MM.1S (cell line): ENCODE data around the gene KCNMB2.
A peak's percentile ranks its signal among the peaks of the same experiment; 100 is the strongest.

Experiments
- DNase-seq: peaks from one replicate; pipeline ENCODE4 v3.0.0-alpha.2; 2015
- H2AFZ ChIP-seq: fragments of 300-600 bp; sonication (generic); 2 replicates; pipeline ENCODE4 v1.6.0; 2016; ENCODE audit warnings: antibody characterized with exemption, low read length
- H3F3A ChIP-seq: fragments of 300-600 bp; sonication (generic); 2 replicates; pipeline ENCODE4 v1.6.1; 2016; ENCODE audit warnings: mild to moderate bottlenecking, antibody characterized with exemption, low read length, moderate library complexity, mixed read lengths; ENCODE audit not compliant: insufficient read depth
- H3K27ac ChIP-seq: fragments of 300-600 bp; sonication (generic); 2 replicates; pipeline ENCODE4 v1.5.1; 2016; ENCODE audit warnings: mild to moderate bottlenecking, low read length
- H3K27me3 ChIP-seq: fragments of 300-600 bp; sonication (generic); replicated peaks from 2 replicates; pipeline ENCODE4 v1.6.0; 2016; ENCODE audit warnings: low read length; ENCODE audit not compliant: insufficient read depth
- H3K36me3 ChIP-seq: fragments of 300-600 bp; sonication (generic); replicated peaks from 2 replicates; pipeline ENCODE4 v1.6.1; 2016; ENCODE audit warnings: mild to moderate bottlenecking, low read length, mixed read lengths; ENCODE audit not compliant: insufficient read depth
- H3K4me1 ChIP-seq: fragments of 300-600 bp; sonication (generic); 2 replicates; pipeline ENCODE4 v1.6.1; 2016; ENCODE audit warnings: low read length, mixed read lengths
- H3K4me2 ChIP-seq: fragments of 300-600 bp; sonication (generic); 2 replicates; pipeline ENCODE4 v1.6.0; 2016; ENCODE audit warnings: low read depth, low read length
- H3K4me3 ChIP-seq: fragments of 300-600 bp; sonication (generic); 2 replicates; pipeline ENCODE4 v1.5.1; 2016; ENCODE audit warnings: low read length, mixed read lengths
- H3K79me2 ChIP-seq: fragments of 300-600 bp; sonication (generic); 2 replicates; pipeline ENCODE4 v1.6.1; 2016; ENCODE audit warnings: mixed run types, low read length, mixed read lengths
- H3K9ac ChIP-seq: fragments of 300-600 bp; sonication (generic); 2 replicates; pipeline ENCODE4 v1.6.1; 2016; ENCODE audit warnings: low read length, mixed read lengths
- H3K9me2 ChIP-seq: fragments of 300-600 bp; sonication (generic); replicated peaks from 2 replicates; pipeline ENCODE4 v1.6.1; 2016; ENCODE audit warnings: mild to moderate bottlenecking, low read length, mixed read lengths; ENCODE audit not compliant: insufficient read depth
- H3K9me3 ChIP-seq: fragments of 300-600 bp; sonication (generic); replicated peaks from 2 replicates; pipeline ENCODE4 v1.6.1; 2016; ENCODE audit warnings: mild to moderate bottlenecking, low read length, mixed read lengths; ENCODE audit not compliant: insufficient read depth
- H4K20me1 ChIP-seq: fragments of 300-600 bp; sonication (generic); 2 replicates; pipeline ENCODE4 v1.6.1; 2016; ENCODE audit warnings: mild to moderate bottlenecking, low read length, moderate library complexity, mixed read lengths; ENCODE audit not compliant: insufficient read depth
- CTCF ChIP-seq: fragments of 300-600 bp; sonication (generic); IDR thresholded peaks from 2 replicates; pipeline ENCODE4 v1.5.1; 2016; ENCODE audit warnings: antibody characterized with exemption, low read length, mixed read lengths
- EZH2 ChIP-seq: fragments of 300-600 bp; sonication (generic); optimal IDR thresholded peaks from 2 replicates; pipeline ENCODE3; 2017; ENCODE audit warnings: low read depth, mild to moderate bottlenecking, antibody characterized with exemption, low read length, mixed read lengths
- EZH2phosphoT487 ChIP-seq: fragments of 300-600 bp; sonication (generic); IDR thresholded peaks from 2 replicates; pipeline ENCODE4 v1.6.1; 2018; ENCODE audit warnings: antibody characterized with exemption, low read length

Gene KCNMB2

GRCh38 chr3:178684881-178685590, 148.8 kb downstream of the KCNMB2 start:
- no peaks in the 10 kb centered on the region for H3F3A ChIP-seq
- H3K9me2 ChIP-seq: no peaks in the 10 kb centered on the region
- TF ChIP-seq EZH2: no peak
- TF ChIP-seq CTCF: no peak
- TF ChIP-seq EZH2phosphoT487: no peak
- DNase-seq: peak; percentile 68
- H3K9me3 ChIP-seq: no peaks in the 10 kb centered on the region
- no peaks in the 10 kb centered on the region for H3K4me1 ChIP-seq
- no peak overlapping the region for H3K27ac ChIP-seq
- H3K79me2 ChIP-seq: no peaks in the 10 kb centered on the region
- no peak overlapping the region for H3K4me2 ChIP-seq
- no peak overlapping the region for H3K4me3 ChIP-seq
- H3K9ac ChIP-seq: no peak overlapping the region
- no peaks in the 10 kb centered on the region for H3K27me3 ChIP-seq
- no peak overlapping the region for H2AFZ ChIP-seq
- no peaks in the 10 kb centered on the region for H3K36me3 ChIP-seq
- no peaks in the 10 kb centered on the region for H4K20me1 ChIP-seq

- TF ChIP-seq EZH2 (no peak), CTCF (no peak), EZH2phosphoT487 (no peak)
- Histone ChIP-seq H3K4me1 (no peaks in the 10 kb centered on the region), H3K27me3 (no peaks in the 10 kb centered on the region), H3K79me2 (no peaks in the 10 kb centered on the region), H3K27ac (no peak overlapping the region), H3K9ac (no peak overlapping the region), H3K4me3 (no peak overlapping the region), H3K9me3 (no peaks in the 10 kb centered on the region), H2AFZ (no peak overlapping the region), H3K4me2 (no peak overlapping the region), H3F3A (no peaks in the 10 kb centered on the region), H3K9me2 (no peaks in the 10 kb centered on the region), H3K36me3 (no peaks in the 10 kb centered on the region), H4K20me1 (no peaks in the 10 kb centered on the region)
- DNase-seq: no peak
Observed at GRCh38 chr3:178685591-178685906, 149.3 kb downstream of the KCNMB2 start.

- no peaks in the 10 kb centered on the region for H3F3A ChIP-seq
- H3K27ac ChIP-seq: no peak overlapping the region
- no peak overlapping the region for H2AFZ ChIP-seq
- H3K27me3 ChIP-seq: no peaks in the 10 kb centered on the region
- H3K9ac ChIP-seq: no peak overlapping the region
- H3K9me3 ChIP-seq: no peaks in the 10 kb centered on the region
- no peak overlapping the region for H3K4me3 ChIP-seq
- DNase-seq: no peak
- no peaks in the 10 kb centered on the region for H3K36me3 ChIP-seq
- no peak for TF ChIP-seq CTCF
- TF ChIP-seq EZH2: no peak
- TF ChIP-seq EZH2phosphoT487: no peak
- no peaks in the 10 kb centered on the region for H3K4me1 ChIP-seq
- H4K20me1 ChIP-seq: no peaks in the 10 kb centered on the region
- H3K79me2 ChIP-seq: no peaks in the 10 kb centered on the region
- H3K4me2 ChIP-seq: no peak overlapping the region
- H3K9me2 ChIP-seq: no peaks in the 10 kb centered on the region
Observed at GRCh38 chr3:178686826-178687225, 150.6 kb downstream of the KCNMB2 start.
